ENCODE data around the gene ORMDL1.
A peak's percentile ranks its signal among the peaks of the same experiment; 100 is the strongest.

ORMDL1 gene

DNA sequence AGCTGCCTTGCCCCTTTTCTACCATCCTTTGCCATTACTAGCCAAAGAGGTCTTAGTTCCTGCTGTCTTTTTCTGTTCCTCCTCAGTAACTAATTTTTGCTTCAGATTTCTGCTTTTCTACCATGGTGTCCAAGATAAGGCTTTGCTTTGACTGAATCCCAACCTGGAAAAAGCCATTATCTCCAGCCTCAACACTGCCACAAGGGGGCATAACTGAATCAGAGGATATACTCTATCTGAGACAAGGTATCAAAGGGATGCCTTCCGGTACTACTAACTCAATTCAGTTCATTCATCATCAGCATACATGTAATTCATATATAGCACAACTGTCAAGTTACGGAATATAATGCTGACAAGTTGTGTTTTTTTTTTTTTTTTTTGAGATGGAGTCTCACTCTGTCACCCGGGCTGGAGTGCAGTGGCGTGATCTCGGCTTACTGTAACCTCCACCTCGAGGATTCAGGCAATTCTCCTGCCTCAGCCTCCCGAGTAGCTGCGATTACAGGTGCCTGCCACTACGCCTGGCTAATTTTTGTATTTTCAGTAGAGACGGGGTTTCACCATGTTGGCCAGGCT lies 33.0 kb downstream of the ORMDL1 start:
- Histone ChIP-seq H3K27me3 (replicated peaks; ENCODE audit: control insufficient read depth, insufficient read depth, low read length) (no peaks in the 10 kb centered on the region), H3K4me3 (replicated peaks; ENCODE audit: low read depth, low read length) (no peak overlapping the region), H3K36me3 (ENCODE audit: control insufficient read depth, insufficient read depth, low read length) (no peaks in the 10 kb centered on the region; the same call in 1 of the 2 replicates)
- TF ChIP-seq, protein P1, sequence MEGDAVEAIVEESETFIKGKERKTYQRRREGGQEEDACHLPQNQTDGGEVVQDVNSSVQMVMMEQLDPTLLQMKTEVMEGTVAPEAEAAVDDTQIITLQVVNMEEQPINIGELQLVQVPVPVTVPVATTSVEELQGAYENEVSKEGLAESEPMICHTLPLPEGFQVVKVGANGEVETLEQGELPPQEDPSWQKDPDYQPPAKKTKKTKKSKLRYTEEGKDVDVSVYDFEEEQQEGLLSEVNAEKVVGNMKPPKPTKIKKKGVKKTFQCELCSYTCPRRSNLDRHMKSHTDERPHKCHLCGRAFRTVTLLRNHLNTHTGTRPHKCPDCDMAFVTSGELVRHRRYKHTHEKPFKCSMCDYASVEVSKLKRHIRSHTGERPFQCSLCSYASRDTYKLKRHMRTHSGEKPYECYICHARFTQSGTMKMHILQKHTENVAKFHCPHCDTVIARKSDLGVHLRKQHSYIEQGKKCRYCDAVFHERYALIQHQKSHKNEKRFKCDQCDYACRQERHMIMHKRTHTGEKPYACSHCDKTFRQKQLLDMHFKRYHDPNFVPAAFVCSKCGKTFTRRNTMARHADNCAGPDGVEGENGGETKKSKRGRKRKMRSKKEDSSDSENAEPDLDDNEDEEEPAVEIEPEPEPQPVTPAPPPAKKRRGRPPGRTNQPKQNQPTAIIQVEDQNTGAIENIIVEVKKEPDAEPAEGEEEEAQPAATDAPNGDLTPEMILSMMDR (IDR thresholded peaks at IDR 0.05; ENCODE audit: insufficient read depth, low read length, poor library complexity, severe bottlenecking): peak; percentile 72
- DNase-seq (ENCODE audit: extremely low read depth, insufficient read length): no peak

DNA sequence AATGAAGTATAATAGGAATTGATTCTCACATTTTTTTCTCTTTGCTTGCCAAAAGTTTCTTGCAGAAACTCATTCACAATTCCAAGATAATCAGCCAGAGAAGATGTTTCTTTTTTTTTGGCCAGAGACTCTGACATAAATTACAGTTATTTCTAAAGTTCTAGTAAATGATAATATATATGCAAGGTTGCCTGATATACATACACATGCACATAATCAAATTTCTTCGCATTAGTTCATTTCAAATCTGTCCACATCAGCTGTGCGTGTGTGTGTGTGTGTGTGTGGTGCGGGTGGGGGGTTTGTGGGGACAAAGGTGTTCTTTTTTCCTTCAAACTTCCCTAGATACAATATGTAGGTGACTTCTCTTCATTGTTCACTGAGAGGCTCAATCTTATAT lies 54.7 kb downstream of the ORMDL1 start:
- Histone ChIP-seq H3K4me3 (replicated peaks; ENCODE audit: low read depth, low read length) (no peak overlapping the region), H3K27me3 (replicated peaks; ENCODE audit: control insufficient read depth, insufficient read depth, low read length) (no peaks in the 10 kb centered on the region), H3K36me3 (ENCODE audit: control insufficient read depth, insufficient read depth, low read length) (no peaks in the 10 kb centered on the region)
- DNase-seq (ENCODE audit: extremely low read depth, insufficient read length): no peak
- TF ChIP-seq, protein P1 (IDR thresholded peaks at IDR 0.05; ENCODE audit: insufficient read depth, low read length, poor library complexity, severe bottlenecking): no peak

DNA sequence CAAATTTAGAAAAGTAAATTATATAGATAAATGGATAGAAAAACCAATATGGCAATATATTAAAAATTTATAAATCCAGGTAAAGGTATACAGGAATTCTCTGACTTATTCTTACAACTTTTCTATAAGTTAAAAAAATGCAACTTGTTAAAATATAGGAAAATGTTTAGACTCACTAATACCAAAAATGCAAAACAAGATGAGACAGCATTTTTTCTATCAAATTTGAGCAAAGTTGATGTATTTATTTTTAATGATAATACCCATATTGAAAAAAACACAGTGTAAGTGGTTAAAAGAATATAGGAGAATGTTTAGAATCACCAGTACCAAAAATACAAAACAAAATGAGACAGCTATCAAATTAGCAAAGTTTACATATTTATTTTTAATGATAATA lies 57.3 kb downstream of the ORMDL1 start:
- no peak overlapping the region for H3K4me3 ChIP-seq (replicated peaks; ENCODE audit: low read depth, low read length)
- no peaks in the 10 kb centered on the region for H3K36me3 ChIP-seq (ENCODE audit: control insufficient read depth, insufficient read depth, low read length)
- no peaks in the 10 kb centered on the region for H3K27me3 ChIP-seq (replicated peaks; ENCODE audit: control insufficient read depth, insufficient read depth, low read length)
- TF ChIP-seq, protein P1 (IDR thresholded peaks at IDR 0.05; ENCODE audit: insufficient read depth, low read length, poor library complexity, severe bottlenecking): no peak
- no peak for DNase-seq (ENCODE audit: extremely low read depth, insufficient read length)

DNA sequence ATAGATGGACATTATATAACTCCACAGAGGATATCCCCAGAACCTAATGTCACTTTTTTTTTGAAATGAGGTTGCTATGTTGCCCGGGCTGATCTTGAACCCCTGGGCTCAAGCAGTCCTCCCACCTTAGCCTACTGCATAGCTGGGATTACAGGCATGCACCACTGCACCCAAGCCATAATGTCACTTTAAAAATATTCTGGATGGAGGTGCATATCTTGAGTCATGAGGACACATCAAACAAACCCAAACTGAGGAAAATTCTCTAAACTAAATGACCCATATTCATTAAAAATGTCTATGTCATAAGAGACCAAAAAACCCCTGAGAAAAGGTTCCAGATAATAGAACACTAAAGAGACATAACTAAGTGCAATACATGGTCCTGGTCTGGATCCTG lies 57.9 kb downstream of the ORMDL1 start:
- Histone ChIP-seq H3K27me3 (replicated peaks; ENCODE audit: control insufficient read depth, insufficient read depth, low read length) (no peaks in the 10 kb centered on the region), H3K4me3 (replicated peaks; ENCODE audit: low read depth, low read length) (no peak overlapping the region), H3K36me3 (ENCODE audit: control insufficient read depth, insufficient read depth, low read length) (no peaks in the 10 kb centered on the region)
- no peak for DNase-seq (ENCODE audit: extremely low read depth, insufficient read length)
- TF ChIP-seq, protein P1 (IDR thresholded peaks at IDR 0.05; ENCODE audit: insufficient read depth, low read length, poor library complexity, severe bottlenecking): no peak

DNA sequence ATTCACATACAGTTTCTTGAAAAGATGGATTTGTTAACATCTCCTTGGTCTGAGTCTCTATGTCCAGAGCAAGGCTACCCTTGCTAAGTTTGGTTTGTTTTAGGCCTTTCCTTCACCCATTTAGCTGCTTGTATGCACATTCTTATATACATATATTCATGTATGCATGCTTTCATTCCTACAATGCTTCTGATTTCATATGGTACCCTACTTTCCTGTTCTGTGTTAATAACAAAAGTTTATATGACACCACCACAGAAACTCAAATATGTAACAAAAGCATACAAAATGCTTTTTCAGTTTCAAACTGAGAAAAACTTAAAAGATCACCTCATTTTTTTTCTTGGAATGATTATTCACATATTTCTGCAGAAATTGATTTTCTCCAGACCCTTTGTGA lies 60.9 kb downstream of the ORMDL1 start:
- no peak for DNase-seq (ENCODE audit: extremely low read depth, insufficient read length)
- H3K36me3 ChIP-seq (ENCODE audit: control insufficient read depth, insufficient read depth, low read length): no peaks in the 10 kb centered on the region
- TF ChIP-seq, protein P1 (IDR thresholded peaks at IDR 0.05; ENCODE audit: insufficient read depth, low read length, poor library complexity, severe bottlenecking): no peak
- no peaks in the 10 kb centered on the region for H3K27me3 ChIP-seq (replicated peaks; ENCODE audit: control insufficient read depth, insufficient read depth, low read length)
- no peak overlapping the region for H3K4me3 ChIP-seq (replicated peaks; ENCODE audit: low read depth, low read length)
